Measurements from ENCODE around the gene GLOD4.

GLOD4 gene

DNA sequence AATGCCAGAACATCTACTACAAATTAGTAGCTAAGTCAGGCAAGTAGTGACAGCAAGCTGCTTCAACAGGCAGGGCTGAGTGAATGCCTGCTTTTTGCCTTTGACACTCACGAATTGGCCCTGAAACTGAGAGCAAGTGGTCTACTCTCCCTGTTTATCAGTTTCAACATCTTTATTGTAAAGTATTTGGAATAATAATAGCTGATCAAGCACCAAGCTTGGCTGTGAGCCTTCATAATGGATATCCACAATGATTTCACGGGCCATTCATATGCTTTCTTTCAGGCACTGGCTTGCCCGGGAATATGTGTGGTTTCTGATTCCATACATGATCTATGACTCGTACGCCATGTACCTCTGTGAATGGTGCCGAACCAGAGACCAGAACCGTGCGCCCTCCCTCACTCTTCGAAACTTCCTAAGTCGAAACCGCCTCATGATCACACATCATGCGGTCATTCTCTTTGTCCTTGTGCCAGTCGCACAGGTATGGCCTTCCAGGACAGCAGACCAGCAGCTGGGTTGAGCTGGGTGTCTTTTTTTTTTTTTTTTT lies 44.4 kb downstream of the GLOD4 start:
- no peak for DNase-seq

- DNase-seq = no peak
Observed at GRCh38 chr17:733743-734142, 48.3 kb downstream of the GLOD4 start.

GRCh38 chr17:732902-733720 lies 49.0 kb downstream of the GLOD4 start:
- DNase-seq = peak; percentile 10 to 11

DNA sequence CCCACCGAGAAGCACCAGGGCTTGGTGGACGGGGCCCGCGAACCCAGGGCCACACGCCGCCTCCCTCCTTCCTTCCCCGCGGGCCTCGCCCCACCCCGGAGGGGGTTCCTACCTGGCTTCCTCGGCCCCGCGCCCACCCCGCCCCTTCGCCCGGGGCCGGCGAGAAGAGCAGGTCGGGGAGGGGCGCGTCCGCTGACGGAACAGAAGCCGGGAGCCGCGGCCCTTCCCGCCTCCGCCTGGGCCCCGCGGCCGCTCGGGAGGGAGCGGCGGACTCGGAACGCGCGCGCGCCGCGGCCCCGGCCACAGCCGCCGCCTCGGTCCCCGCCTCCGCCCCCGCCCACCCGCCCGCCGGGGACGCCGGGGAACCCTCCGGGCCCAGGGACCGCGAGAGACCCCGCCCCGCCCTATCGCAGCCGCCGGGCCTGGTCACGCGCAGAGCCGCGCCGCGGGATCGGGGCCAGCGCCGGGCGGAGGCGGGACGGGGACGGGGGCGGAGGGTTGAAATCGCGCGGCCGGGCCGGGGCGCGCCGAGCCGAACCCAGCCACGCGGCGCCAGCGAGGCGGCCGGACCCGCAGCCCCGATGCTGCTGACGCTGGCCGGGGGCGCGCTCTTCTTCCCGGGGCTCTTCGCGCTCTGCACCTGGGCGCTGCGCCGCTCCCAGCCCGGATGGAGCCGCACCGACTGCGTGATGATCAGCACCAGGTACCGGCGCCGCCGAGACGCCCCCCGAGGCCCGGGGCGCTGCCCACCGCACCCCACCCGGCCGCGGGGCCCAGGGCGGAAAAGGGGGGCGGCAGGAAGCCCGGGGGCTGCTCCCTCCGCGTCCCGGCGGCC lies 49.8 kb downstream of the GLOD4 start, which contains the start of gene TLCD3A:
TLCD3A (plus strand) TSS at position 530 of the 835 bp plus-strand sequence; CDS start at position 582, 52 bp downstream.
- peak; percentile 14 to 39 for DNase-seq

- DNase-seq = no peak
Observed at GRCh38 chr17:731644-732066, 50.4 kb downstream of the GLOD4 start.

DNA sequence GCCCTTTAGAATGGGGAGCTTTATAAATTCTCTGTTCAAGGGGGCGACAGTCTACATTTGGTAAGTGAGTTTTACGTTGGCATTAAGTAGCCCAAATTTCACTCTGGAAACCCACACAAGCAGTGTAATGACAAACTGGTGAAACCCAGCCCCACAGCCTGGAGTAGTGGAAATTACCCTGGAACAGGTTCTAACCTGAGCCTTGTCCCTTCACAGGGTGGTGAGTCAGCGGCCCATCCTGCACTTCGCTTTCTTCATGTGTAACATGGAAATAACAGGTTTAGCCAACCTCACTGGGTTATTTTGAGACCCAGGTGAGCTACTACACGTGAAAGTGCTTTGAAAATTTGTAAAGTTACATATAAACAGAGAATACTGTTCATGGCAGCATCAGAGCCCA lies 53.2 kb downstream of the GLOD4 start:
- no peak for DNase-seq

- no peak for DNase-seq
Observed at GRCh38 chr17:726271-726919, 55.7 kb downstream of the GLOD4 start.

DNA sequence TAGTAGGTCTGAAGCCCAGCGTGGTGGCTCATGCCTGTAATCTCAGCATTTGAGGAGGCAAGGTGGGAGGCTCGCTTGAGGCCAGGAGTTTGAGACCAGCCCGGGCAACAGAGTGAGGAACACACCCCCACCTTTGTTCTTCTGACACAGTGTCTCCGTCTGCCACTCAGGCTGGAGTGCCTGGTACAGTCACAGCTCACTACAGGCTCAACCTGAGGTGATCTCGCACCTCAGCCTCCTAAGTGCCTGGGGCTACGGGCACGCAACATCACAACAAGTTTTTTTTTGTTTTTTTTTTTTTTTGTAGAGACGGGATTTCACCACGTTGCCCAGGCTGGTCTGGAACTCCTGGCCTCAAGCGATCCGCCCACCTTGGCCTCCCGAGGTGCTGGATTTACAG lies 56.3 kb downstream of the GLOD4 start:
- DNase-seq = no peak

- no peak for DNase-seq
Observed at GRCh38 chr17:725084-725483, 57.0 kb downstream of the GLOD4 start.

- DNase-seq = no peak
Observed at GRCh38 chr17:721540-721937, 60.5 kb downstream of the GLOD4 start.

GRCh38 chr17:720706-721539 lies 61.2 kb downstream of the GLOD4 start:
- no peak for DNase-seq

- DNase-seq = no peak
Observed at GRCh38 chr17:718075-718474, 64.0 kb downstream of the GLOD4 start.
